ENCODE data around the gene ASPN. TPM values are rescaled to one million over a fixed set of nuclear protein-coding genes. Genes with fewer than 3 reads are reported as not detected.
A peak's percentile ranks its signal among the peaks of the same experiment; 100 is the strongest.

ASPN gene
- total and polyA plus RNA-seq, 7 experiments from 2014 or later = not detected

DNA sequence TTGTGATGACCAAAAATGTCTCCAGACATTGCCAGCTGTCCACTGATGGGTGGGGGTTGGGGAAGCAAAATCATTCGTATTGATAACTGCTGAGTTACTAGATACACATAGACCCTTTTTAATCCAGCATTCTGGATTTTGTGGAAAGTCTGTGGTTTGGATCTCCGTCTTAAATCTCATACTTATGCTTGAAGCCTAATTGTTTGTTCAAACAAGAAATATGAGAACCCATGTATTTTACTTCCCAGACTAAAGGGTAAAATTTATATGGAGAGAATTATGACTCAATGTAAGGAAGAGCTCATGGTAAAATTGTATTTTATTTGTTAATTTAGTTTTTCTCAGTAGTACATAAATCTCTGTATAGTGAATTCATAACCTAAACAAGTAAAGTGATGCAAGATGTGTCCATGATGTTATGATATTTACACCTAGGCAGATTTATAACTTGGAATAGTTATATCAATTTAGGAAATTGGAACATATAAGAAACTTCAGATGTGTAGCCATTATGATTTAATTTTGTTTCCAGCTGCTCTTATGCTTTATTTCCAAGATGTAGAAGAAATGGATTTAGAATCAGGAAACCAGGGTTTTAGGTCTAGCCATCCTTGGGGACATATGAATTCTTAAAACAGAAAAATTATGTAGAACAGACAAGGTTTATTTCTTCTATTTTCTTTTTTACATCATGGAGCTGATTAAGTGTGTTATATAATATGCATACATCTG, 73.4 kb downstream of the ASPN start:
- Histone ChIP-seq H3K27me3 (ENCODE audit: control insufficient read depth in 2 of 2, insufficient read depth in 2 of 2, low read length in 2 of 2) (no peaks in the 10 kb centered on the region), H3K4me3 (ENCODE audit: low read length) (no peak overlapping the region), H3K4me1 (ENCODE audit: control insufficient read depth in 2 of 2, insufficient read depth in 2 of 2, low read length in 2 of 2) (peaks cover 0 to 22% of the 10 kb centered on the region in 2 donors), H3K9me3 (ENCODE audit: control insufficient read depth in 2 of 3, low read length in 3 of 3) (no peaks in the 10 kb centered on the region), H3K27ac (ENCODE audit: low read depth, low read length) (no peak overlapping the region), H3K36me3 (ENCODE audit: control insufficient read depth in 2 of 3, insufficient read depth in 3 of 3, low read length in 3 of 3) (no peaks in the 10 kb centered on the region)
- Mint-ChIP-seq H3K27ac (peak overlapping the region in 4 of 9 donors; percentile 26 to 43 (median 30)), H3K27me3 (no peaks in the 10 kb centered on the region), H3K4me3 (no peak overlapping the region), H3K4me1 (peaks cover 15 to 29% (median 27%) of the 10 kb centered on the region in 7 donors), H3K36me3 (peaks cover 0 to 8% (median 0%) of the 10 kb centered on the region in 5 donors), H3K9me3 (no peaks in the 10 kb centered on the region)
- ChIA-PET POLR2A (no interaction called here), CTCF (no interaction called here)
- intact Hi-C loops (cut with micrococcal nuclease) = loop anchor here in 1 of 2 donors (5.0 kb wide), 1 partner anchor 82 kb away; the partner anchor contains the start of genes CENPP and NOL8
- DNase-seq = no peak
- no peak for ATAC-seq

DNA sequence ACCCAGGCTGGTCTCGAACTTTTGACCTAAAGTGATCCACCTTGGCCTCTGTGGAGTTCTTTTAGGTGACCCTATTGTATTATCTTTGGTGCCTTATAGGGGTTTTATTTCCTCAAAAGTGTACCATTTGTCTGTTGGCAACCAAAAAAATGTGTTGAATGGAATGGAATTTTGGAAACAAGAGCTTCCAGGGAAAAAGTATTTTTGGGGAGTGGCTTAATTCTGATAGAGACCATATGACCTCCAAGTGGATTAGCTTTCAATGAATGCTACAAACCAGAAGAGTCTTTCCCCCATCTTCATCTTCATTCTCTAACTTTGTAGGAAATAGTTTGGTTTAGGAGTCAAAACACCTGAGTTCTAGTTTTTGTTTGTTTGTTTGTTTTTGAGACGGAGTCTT, 74.5 kb downstream of the ASPN start:
- H3K27ac ChIP-seq (ENCODE audit: low read depth, low read length) = no peak overlapping the region
- intact Hi-C loops (cut with micrococcal nuclease) = loop anchor here in 1 of 2 donors (5.0 kb wide), 1 partner anchor 81 kb away; the partner anchor contains the start of genes CENPP and NOL8

DNA sequence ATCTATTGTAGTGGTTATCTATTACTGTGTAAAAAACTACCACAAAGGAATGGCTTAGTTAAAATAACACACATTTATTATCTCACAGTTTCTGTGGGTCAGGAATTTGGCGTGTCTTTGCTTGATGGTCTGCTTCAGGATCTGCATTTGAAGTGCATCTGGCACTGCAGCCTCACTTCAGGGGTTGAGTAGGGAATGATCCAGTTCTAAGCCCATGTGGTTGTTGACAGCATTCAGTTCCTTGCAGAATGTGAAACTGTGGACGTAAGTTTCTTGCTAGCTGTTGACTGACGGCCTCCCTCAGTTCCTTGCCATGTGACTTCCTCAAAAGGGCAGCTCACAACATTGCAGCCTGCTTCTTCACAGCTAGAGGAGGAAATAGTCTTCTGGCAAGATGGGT, 75.8 kb downstream of the ASPN start:
- peak in 7 of 9 donors; percentile 27 to 60 (median 49) for DNase-seq
- Histone ChIP-seq H3K4me3 (ENCODE audit: low read length) (peak overlapping the region; percentile 59), H3K27me3 (ENCODE audit: control insufficient read depth in 2 of 2, insufficient read depth in 2 of 2, low read length in 2 of 2) (no peaks in the 10 kb centered on the region), H3K27ac (ENCODE audit: low read depth, low read length) (peak overlapping the region; percentile 55), H3K9me3 (ENCODE audit: control insufficient read depth in 2 of 3, low read length in 3 of 3) (no peaks in the 10 kb centered on the region), H3K4me1 (ENCODE audit: control insufficient read depth in 2 of 2, insufficient read depth in 2 of 2, low read length in 2 of 2) (peaks cover 0 to 22% of the 10 kb centered on the region in 2 donors), H3K36me3 (ENCODE audit: control insufficient read depth in 2 of 3, insufficient read depth in 3 of 3, low read length in 3 of 3) (peaks cover 0 to 4% (median 0%) of the 10 kb centered on the region in 3 experiments)
- Mint-ChIP-seq H3K9me3 (no peaks in the 10 kb centered on the region), H3K36me3 (peaks cover 0 to 2% (median 0%) of the 10 kb centered on the region in 5 donors), H3K27me3 (no peaks in the 10 kb centered on the region), H3K4me1 (peaks cover 15 to 30% (median 28%) of the 10 kb centered on the region in 7 donors), H3K27ac (peak overlapping the region; percentile 71 to 90 (median 87)), H3K4me3 (peak overlapping the region; percentile 63 to 82 (median 77))
- ATAC-seq = peak; percentile 91
- CTCF ChIA-PET = interaction anchor here (0.6 kb wide), 1 partner anchor 33 kb away, joined by 5 read pairs; no protein-coding TSS in a partner anchor
- intact Hi-C loops (cut with micrococcal nuclease) = loop anchor here in 1 of 2 donors (5.0 kb wide), 1 partner anchor 79 kb away; the partner anchor contains the start of genes CENPP and NOL8
- POLR2A ChIA-PET = interaction anchor here (1.7 kb wide), 1 partner anchor 81 kb away, joined by 12 read pairs; the partner anchor contains the start of genes CENPP and NOL8

More for the DNA sequence above, 74.5 kb downstream of the ASPN start:
- ATAC-seq = no peak
- Histone ChIP-seq H3K9me3 (ENCODE audit: control insufficient read depth in 2 of 3, low read length in 3 of 3) (no peaks in the 10 kb centered on the region), H3K4me1 (ENCODE audit: control insufficient read depth in 2 of 2, insufficient read depth in 2 of 2, low read length in 2 of 2) (peaks cover 0 to 22% of the 10 kb centered on the region in 2 donors), H3K36me3 (ENCODE audit: control insufficient read depth in 2 of 3, insufficient read depth in 3 of 3, low read length in 3 of 3) (peaks cover 0 to 4% (median 0%) of the 10 kb centered on the region in 3 experiments), H3K27me3 (ENCODE audit: control insufficient read depth in 2 of 2, insufficient read depth in 2 of 2, low read length in 2 of 2) (no peaks in the 10 kb centered on the region), H3K4me3 (ENCODE audit: low read length) (no peak overlapping the region)
- ChIA-PET POLR2A (interaction anchor here (1.7 kb wide), 1 partner anchor 83 kb away, joined by 12 read pairs; the partner anchor contains the start of genes CENPP and NOL8), CTCF (no interaction called here)
- Mint-ChIP-seq H3K9me3 (no peaks in the 10 kb centered on the region), H3K4me1 (peaks cover 15 to 30% (median 28%) of the 10 kb centered on the region in 7 donors), H3K36me3 (peaks cover 0 to 8% (median 0%) of the 10 kb centered on the region in 5 donors), H3K27ac (peak overlapping the region in 2 of 9 donors; percentile 29 to 82), H3K4me3 (no peak overlapping the region), H3K27me3 (no peaks in the 10 kb centered on the region)
- DNase-seq = no peak

Small RNA genes lying within 50 kb of the gene (microRNA-seq; reads per million reads assigned to microRNA genes)
- gene MIR4670 (ENCODE audit: borderline microRNAs expressed) = not detected

Other genes starting within 250 kb of the ASPN start
- gene IARS1, start 188.8 kb downstream of the ASPN start, total RNA-seq = 100 to 1,000 TPM in 2 of 5 experiments, 10 to 100 TPM in 3; 52.4 to 145 (median 97.7) TPM
- 10 to 100 TPM; 48.5 to 63.7 TPM for gene IARS1, start 188.8 kb downstream of the ASPN start, polyA plus RNA-seq
- 100 to 1,000 TPM in 2 of 5 experiments, 10 to 100 TPM in 3; 42.8 to 115 (median 67.2) TPM for gene NOL8, start 157.2 kb downstream of the ASPN start, total RNA-seq
- 10 to 100 TPM; 25.4 to 35.8 TPM for gene NOL8, start 157.2 kb downstream of the ASPN start, polyA plus RNA-seq
- gene CENPP, start 156.6 kb downstream of the ASPN start, total RNA-seq = 10 to 100 TPM in 1 of 5 experiments, 1 to 10 TPM in 4; 2.5 to 24.3 (median 4.1) TPM
- 1 to 10 TPM; 1.2 to 3.5 TPM for gene CENPP, start 156.6 kb downstream of the ASPN start, polyA plus RNA-seq
- gene OGN, start 77.9 kb downstream of the ASPN start, total RNA-seq = under 1 TPM in 2 of 5 experiments, not detected in 3; 0.22 to 0.27 TPM
- gene OGN, start 77.9 kb downstream of the ASPN start, polyA plus RNA-seq = under 1 TPM; 0.10 to 0.18 TPM
- gene OMD, start 58.0 kb downstream of the ASPN start, total RNA-seq = not detected
- gene OMD, start 58.0 kb downstream of the ASPN start, polyA plus RNA-seq = not detected
- not detected for gene ECM2, start 53.5 kb upstream of the ASPN start, total RNA-seq
- gene ECM2, start 53.5 kb upstream of the ASPN start, polyA plus RNA-seq = not detected
- gene IPPK, start 187.6 kb upstream of the ASPN start, total RNA-seq = 10 to 100 TPM in 1 of 5 experiments, 1 to 10 TPM in 4; 5.9 to 12.8 (median 7.4) TPM
- 1 to 10 TPM; 2.8 to 9.8 TPM for gene IPPK, start 187.6 kb upstream of the ASPN start, polyA plus RNA-seq